NCI-H2196 (cell line): ENCODE results near the gene PITPNC1.
A peak's percentile ranks its signal among the peaks of the same experiment; 100 is the strongest.
"Not testable (repeated sequence)": the region's sequence is repeated elsewhere in the genome, so short reads cannot be mapped to it uniquely, and the experiment has no call there.

Source experiments
- DNase-seq: peaks from one replicate; lab custom pipeline; 2025; ENCODE audit not compliant: unreplicated experiment; lab: John Stamatoyannopoulos, UW

Gene PITPNC1

DNA sequence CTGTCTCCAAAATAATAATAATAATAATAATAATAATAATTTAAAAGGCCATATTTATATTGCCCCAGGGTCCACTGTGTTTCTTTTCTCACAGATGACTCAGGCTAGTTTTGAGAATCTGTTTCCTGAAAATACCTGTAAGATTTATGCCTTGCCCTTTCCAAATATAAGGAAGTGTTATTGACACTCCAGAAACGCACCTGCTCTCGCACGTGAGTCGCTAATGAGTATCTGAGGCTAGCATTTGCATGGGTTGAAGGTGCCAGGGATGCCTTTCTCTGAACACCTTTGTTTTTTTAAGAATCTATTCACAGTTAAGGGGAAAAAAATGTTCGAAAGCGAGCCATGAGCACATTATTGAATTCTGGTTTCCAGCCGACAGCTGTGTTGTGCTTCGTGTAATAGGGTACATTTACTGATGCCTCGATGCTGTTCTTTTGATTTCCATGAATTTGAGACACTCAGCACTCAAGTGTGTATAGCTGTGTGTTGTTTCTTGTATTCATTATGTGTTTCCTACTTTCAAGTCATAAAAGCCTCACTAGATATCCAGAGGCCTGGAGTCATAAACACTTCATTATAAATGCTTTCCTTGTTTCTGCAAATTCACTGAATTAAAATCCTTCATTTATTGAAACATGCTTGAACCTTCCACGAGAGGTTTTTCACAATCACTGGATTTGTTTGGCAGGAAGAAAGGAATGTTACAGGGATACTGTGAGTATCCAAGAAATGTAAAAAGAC lies 295.7 kb downstream of the PITPNC1 start:
- peak; percentile 66 for DNase-seq

DNA sequence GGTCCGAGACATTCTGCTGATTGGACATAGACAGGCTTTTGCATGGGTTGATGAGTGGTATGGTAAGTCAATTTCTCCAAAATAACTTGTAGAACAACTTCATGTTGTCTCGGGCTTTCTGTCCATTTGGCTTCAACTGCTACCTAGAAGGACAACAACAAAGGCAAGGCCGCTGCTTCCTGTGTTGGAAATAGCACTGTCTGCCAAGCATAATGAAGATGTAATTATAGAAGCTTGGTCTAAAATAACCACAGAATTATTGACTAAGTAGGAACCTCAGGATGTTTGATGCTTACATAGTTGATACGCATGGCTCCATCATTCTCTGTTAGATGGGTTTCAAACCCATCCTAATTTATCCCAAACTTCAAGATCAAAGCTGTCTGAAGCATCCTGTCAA lies 298.4 kb downstream of the PITPNC1 start:
- no peak for DNase-seq

DNA sequence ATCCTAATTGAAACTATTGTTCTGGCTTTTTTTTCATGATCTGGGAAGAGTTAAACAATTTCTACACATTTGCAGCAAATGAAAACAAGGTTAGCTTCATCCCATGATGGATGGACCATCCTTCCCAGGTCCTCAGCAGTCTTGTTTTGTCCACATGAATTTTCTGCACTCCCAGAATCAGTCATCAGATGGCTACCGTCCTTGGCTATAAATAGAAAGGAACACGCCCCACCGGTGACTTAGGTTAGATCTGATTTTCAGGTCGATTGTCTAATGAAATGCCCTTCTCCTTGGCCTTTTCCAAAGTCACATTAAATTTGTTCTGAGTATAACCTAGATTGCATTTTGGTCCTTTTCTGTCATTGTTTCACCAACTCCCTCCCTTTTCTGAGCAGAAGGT lies 299.2 kb downstream of the PITPNC1 start:
- DNase-seq = no peak

DNA sequence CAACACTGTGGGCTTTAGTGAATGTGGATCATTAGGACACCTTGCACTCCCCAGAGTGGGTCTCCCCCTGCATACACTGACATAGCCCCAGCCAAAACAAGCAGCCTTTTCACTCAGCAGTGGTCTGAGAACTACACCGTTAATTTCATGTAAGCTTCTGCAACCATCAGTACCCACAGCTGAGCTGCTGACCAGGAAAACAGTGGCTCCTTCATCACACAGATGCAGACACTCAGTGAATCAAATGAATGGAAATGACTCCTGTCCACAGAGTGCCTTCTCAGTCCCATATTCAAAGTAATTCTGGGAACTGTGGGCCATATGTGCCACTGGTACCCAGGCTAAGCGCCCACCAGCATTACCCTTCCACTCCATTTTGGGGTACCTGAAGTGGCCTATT lies 301.3 kb downstream of the PITPNC1 start:
- DNase-seq = no peak

DNA sequence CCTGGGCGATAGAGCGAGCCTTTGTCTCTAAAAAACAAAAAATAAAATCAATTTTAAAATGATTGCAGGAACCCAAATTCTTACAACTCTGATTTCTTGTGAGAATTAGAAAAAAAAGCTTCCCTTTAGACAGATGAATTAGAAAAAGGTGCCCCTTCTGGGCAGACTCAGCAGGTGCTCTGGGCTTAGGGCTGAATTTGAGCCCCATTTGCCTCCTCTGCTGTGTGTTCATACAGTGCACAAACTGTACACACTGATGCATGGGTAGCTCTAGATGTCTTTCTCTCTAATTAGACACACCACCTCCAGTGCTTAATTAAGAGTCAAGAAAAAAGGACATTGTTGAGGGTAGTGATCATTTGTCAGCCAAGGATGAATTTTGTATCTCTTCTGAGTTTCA lies 302.1 kb downstream of the PITPNC1 start:
- DNase-seq = no peak

DNA sequence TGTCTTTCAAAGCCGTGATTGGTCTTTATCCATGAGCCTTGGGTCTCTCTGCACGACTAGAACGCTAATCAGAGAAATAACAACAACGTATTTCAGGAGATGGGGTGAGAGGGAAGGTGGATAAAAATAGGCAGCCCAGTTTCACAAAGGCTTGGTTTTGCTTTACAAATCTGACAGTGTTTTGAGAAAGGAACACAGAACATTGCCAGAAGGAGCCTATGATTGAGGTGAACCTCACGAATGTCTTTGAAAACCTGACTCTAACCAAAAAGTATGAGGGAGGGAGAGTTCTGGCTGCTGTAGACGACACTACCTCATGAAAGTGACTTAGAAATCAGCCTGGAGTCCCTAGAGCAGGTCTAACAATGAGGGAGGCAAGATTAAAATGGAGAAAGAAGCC lies 302.6 kb downstream of the PITPNC1 start:
- no peak for DNase-seq

DNA sequence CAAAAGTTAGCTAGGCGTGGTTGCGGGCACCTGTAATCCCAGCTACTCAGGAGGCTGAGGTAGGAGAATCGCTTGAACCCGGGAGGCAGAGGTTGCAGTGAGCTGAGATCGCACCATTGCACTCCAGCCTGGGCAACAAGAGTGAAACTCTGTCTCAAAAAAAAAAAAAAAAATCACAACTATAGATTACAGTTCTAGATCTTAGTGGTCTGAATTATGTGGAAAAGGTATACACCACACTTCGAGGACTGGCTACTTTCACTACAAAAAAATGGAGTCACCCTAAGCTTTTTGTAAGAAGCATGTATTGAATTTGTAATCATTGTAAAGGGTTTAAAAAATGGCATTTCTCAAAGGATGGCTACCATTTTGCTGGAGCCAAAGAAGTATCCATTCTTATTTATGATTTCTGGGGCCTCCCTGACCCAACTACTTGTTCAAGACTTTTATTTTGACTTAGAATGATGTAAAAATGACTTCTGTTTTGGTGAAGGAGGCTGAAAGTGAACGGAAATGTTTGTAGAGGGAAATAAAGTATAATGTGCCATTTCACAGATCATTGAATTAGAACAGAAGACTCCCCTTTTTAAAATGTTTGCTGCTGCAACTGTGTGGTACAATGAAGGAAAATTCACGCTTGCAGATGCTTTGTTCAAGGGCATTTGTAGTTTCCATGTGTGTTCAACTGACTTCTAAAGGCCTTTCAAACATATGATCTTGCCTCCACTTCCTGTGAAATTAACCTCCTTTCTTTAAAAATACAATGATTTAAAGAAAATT lies 303.6 kb downstream of the PITPNC1 start:
- no peak for DNase-seq

DNA sequence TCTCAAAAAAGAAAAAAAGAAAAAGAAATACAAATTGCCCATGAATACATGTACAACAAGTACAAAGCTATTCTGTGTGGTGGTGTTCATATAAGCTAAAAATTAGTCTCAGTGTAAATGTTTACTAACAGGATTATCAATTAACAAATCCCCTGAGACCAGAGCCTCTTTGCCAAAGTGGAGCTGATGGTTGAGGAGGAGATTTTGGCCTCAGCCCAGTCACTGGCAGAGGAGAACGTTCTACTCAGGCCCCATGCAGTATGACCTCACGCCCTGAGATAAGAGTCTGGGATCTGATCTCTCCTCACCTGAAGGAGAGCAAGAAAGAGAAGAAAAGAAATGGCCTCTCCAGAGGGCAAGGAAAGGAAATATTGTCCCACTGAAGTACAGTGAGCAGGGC lies 305.1 kb downstream of the PITPNC1 start:
- peak; percentile 13 for DNase-seq

DNA sequence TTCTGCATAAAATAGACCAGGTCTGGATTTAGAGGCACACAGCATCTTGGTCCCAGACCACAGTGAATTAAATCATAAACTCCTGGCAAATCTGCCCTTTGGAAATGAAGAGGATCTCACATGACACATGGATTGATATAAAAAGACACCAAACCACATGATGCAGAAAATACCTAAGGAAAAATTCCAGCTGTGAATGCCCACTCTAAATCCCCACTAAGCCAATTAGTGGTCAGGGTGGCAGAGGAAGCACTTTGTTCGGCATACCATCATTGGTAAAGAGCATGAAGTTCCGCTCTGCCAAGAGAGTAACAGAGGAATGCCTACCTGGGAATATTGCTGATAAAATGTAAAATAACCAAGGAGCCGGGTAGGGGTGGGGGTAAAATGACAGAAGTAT lies 308.3 kb downstream of the PITPNC1 start:
- no peak for DNase-seq

DNA sequence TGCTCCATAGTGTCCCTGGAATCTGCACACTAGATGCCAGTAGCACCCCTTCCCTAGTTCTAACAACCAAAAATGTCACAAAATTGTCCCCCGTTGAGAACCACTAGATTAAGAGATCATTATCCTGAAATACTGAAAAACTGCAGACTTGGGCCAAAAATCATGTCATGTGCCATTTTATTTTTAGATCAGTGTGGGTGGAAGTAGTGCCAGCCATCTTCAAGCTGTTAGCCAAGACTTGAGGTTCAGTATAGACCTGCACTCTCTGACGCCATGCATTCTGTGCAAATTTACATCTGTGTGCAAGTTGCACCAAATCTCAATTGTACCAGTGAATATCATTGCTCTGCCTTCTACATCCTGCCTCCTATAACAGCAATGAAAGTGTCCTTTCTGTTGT lies 309.2 kb downstream of the PITPNC1 start:
- no peak for DNase-seq

DNA sequence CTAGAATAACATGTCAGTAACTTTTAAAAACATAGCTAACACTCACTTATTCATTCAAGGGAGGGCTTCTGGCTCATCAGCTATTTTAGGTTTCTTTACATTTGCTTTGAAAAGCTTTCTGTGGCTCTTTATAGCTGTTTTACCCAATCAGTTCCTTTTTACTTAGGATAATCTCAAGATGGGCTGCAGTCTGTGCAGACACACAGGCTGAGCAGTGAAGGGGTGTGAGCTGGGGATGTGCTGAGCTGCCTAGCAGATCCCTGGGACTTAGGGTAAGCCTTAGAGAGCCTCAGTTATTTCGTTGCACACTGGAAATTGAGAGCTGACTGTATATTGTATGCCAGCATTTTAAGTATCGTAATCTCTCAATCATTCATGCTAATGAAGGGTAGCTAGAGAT lies 310.4 kb downstream of the PITPNC1 start:
- no peak for DNase-seq

DNA sequence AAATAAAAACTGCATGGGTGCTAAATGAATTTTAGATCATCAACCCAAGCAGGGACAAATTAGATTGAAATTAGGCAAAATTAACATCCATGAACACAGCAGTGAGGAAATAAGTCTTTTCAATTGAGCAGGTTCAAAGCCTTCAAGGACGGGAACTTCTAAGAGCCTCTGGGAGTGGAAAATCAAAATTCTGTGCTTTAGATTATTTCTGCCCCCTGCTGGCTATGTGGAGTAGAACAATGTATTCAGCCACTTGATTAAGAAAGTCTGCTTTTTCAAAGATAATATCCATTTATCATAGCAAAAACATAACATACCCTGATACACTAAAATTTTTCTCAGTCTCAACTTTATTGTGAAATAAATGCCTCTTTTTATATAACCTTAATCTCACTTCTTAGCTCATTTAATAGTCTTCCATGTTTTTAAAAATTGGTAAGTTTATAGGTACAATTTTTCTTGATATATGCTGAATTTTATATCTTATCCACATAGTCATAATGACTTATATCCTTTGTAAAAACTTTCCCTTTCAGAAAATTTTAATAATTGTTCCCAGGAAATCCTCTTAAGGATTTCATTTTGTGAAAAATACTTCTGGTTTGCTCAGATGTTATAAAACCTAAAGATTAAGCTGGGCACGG lies 312.6 kb downstream of the PITPNC1 start:
- DNase-seq = peak; percentile 73

DNA sequence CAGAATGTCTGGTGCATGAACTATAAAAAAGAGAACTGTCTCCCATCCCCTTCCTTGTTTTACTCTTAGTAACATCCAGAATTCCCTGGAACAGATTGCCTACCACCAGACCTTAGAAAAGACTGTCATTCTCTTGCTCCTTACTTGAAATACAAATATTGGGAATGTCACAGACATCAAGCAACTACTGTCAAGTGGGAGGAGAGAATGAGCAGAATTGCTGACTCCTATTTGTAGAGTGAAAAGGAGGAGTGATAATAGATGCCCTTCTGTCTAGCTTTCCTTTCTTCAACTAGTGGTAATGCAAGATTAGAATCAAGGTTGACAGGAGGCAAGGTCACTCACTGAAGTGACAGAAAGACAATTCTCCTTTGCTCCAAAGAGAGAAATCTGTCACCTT lies 316.7 kb downstream of the PITPNC1 start:
- no peak for DNase-seq

DNA sequence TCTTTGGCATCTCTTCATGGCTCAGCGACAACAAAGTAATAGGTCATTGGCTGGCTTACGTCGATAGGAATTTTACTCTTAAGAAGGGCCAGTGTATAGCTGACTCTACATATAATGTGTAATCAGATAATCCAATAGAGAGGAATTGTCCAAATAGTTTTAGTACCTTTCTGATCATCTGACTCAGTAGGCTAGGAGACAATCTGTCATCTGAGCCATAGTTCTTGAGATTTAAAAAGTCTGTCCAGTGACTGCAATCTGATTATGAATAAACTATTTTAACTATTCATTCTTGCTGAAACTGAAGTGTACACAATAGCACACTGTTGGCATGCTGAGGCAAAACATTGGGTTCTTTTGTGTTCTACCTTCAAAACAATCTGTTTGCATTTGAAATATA lies 319.3 kb downstream of the PITPNC1 start:
- no peak for DNase-seq

DNA sequence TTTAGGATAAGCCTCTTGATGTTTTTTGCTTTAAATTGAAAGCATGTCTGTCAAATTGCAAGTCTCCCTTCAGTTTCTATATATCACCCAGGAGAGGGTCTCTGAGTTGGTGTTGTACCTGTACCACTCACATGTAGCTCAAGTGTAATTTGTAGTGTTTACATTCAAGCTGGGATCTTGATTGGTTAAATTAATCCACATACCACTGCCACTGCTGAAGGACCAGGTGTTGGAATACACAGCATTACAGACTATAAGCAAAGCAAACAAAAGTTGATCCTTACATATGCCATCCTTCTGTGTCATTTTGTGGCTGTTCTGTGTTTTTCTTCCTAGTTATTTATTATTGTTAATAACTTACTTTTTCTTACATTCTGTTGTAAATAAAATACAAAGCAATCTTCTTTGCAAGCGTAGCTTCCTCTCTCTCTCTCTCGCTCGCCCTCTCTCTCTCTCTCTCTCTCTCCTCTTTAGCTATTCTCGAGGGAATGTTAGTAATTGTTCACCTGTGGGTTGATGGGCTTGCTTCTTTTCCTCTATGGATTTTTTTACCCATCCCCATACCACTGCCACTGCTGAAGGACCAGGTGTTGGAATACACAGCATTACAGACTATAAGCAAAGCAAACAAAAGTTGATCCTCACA lies 319.9 kb downstream of the PITPNC1 start:
- no peak for DNase-seq

DNA sequence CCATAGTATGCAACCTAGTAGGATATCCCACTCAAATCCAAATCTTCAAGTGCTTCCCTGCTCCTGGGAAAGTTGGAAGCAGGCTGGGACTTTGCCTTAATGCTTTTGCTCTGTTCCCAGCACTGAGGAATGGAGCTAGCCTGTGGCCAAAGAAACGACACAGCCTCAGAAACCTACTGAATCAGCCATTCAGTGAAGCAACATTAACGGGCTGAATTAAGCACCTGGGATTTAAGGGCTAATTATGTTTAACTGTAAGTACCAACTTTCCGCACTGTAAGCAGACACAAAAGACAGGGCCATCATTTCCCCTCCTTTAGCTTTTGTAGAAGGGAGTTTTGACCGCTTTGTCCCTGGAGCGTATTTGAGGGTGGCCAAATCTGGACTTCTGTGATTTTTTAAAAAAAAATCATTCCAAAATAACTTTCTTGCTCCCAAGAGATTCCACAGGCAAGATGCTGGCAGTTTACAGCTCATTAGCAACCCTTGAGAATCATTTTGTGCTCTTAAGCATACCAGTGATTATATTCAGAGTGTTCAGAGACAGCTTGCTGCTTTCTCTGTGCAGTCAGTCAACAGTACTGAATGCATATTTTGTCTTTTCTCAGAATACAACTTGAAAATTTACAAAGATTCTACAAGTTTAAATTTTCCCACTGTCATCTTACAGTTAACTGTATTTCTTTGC lies 323.1 kb downstream of the PITPNC1 start:
- DNase-seq = no peak

DNA sequence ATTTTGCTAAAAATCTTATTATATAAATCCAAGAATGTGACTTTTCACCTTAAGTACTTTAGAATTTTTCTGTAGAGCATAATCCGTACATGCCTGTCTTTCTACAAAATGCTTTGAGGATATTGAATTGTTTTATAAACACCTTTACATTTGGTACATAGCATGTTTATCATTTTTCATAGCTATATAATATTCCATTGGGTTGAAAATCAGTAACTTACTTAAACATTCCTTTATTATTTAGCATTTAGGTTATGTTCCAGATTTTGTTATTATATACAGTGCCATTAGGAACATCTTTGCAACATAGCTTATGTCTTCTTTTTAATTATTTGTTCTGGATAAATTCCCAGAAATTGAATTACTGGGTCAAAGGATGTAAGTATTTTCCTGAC lies 323.6 kb downstream of the PITPNC1 start:
- DNase-seq = no peak

DNA sequence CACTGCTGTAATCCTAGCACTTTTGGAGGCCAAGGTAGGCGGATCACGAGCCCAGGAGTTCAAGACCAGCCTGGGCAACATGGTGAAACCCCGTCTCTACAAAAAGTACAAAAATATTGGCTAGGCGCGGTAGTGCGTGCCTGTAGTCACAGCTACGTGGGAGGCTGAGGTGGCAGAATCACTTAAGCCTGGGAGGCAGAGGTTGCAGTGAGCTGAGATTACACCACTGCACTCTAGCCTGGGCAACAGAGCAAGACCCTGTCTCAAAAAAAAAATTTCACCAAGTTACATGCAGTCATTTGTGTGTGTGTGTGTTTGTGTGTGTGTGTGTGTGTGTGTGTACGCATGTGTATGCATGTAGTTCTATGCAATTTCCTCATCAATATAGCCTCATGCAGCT lies 325.8 kb downstream of the PITPNC1 start:
- not testable (repeated sequence) for DNase-seq

DNA sequence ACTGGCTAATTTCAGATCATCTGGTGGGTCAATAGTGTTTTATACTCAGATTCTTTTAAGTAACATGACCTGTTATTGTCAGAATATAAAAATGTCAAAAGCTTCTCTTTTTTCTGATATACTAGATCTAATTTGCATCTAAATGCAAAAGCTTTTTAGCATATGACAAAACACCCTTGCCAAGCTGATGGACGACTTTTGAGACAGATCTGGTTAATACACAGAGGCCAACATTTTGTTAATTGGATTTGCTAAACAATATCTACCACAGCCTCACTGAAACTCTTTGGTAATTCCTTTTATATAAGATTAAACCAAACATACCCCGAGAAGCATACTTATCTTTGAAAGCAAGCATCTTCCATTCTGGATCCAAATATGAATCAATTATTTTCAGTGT lies 330.4 kb downstream of the PITPNC1 start:
- DNase-seq = no peak

DNA sequence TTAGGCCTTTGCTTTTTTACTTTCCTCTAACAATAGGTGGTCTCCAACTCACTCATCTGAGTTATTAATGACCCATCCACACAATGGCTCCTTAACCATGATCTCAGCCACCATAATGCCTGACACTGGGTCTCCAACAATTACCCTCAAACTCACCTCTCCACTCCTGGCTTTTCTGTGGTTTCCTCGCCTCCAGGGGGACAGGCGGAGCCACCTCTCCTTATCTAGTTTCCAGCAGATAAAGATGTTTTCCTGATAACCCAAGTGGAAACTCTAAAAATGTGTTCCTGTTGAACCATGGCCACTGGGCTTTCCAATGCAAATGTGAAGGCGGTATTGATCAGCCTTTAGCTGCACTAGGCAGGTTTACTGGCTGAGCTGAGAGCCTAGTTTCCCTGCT lies 331.3 kb downstream of the PITPNC1 start:
- DNase-seq = no peak

DNA sequence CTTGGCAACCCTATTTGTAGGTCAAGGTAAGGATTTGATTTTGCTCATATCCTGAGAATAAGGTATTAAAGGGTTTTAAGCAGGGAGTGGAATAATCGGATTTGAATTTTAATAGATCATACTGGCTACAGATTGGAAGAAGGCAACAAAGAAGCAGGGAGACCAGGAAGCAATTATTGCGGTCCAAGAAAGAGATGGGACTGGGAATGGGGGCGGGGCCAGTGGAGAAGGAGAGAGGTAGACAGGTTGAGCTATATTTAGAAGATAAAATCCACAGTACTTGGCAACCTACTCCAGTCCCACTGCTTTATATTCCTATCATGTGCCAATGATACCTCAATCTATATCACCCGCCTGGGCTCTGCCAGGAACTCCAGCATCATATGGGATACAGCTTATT lies 334.8 kb downstream of the PITPNC1 start:
- DNase-seq = no peak
